Fibroblast of peridontal ligament (primary cell): ENCODE measurements around the gene PDE6C.
A peak's percentile ranks its signal among the peaks of the same experiment; 100 is the strongest.

Experiments used
- DNase-seq: peaks from one replicate; pipeline ENCODE4 v3.0.0-alpha.2; 2010; ENCODE audit errors: extremely low read depth

PDE6C gene

DNA sequence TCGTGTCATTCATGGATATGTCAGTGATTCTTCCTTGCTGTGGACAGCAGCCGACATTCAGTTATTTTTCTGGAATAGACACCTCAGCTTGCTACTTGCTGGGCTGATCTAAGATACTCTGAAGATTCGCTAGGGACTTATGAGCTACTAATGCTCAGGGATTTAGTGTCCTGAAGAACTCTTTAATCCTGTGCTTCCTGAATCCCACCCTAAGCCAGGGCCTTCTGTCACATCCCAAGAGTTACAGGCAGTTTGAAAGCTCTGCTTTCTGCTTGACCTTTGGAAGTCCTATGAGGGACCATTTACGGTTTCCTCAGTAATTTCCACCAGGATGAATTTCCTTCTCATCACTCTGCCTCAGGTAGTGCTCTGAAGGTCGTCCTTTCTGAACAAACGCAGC, at the start of gene PDE6C:
Gene PDE6C (plus strand): TSS at position 227 of the 400 bp plus-strand sequence. CDS start 189 bp downstream, outside the sequence.
- DNase-seq = no peak

DNA sequence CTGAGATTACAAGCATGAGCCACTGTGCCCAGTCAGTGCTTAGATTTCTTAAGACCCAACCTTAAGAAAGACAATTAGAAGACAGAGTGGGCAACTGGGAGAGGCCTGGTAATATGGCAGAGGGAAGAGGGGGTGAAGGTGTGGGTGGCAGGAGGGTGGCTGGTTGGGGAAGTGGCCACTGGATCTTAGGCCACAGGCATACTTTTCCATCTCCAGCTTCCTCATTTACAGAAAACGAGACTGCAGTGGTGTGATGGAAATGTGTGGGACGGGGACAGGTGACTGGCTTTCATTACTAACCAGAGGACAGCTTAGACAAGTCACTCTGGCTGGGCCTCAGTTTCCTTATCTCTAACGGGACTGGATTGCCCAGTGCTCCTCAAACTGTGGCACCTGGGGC, 46.9 kb upstream of the PDE6C start:
- DNase-seq = no peak

DNA sequence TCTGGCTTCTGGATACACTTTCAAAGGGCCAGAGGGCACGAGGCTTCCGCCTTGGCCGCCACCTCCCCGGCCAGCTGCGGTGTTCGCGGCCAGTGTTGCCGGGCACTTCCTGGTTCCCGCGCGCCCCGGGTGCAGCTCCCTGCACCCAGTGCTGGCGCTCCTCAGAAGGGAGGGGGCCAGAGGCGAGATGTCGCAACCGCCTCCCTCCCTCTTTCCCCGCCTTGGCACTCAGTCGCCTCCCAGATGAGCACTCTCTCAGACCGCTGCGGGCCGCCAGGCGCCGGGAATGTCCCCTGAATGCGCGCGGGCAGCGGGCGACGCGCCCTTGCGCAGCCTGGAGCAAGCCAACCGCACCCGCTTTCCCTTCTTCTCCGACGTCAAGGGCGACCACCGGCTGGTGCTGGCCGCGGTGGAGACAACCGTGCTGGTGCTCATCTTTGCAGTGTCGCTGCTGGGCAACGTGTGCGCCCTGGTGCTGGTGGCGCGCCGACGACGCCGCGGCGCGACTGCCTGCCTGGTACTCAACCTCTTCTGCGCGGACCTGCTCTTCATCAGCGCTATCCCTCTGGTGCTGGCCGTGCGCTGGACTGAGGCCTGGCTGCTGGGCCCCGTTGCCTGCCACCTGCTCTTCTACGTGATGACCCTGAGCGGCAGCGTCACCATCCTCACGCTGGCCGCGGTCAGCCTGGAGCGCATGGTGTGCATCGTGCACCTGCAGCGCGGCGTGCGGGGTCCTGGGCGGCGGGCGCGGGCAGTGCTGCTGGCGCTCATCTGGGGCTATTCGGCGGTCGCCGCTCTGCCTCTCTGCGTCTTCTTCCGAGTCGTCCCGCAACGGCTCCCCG, 45.7 kb upstream of the PDE6C start, which contains the start of gene FFAR4:
Gene FFAR4 (plus strand): TSS at position 231 of the 842 bp plus-strand sequence. CDS start 56 bp downstream, at position 287.
- no peak for DNase-seq

DNA sequence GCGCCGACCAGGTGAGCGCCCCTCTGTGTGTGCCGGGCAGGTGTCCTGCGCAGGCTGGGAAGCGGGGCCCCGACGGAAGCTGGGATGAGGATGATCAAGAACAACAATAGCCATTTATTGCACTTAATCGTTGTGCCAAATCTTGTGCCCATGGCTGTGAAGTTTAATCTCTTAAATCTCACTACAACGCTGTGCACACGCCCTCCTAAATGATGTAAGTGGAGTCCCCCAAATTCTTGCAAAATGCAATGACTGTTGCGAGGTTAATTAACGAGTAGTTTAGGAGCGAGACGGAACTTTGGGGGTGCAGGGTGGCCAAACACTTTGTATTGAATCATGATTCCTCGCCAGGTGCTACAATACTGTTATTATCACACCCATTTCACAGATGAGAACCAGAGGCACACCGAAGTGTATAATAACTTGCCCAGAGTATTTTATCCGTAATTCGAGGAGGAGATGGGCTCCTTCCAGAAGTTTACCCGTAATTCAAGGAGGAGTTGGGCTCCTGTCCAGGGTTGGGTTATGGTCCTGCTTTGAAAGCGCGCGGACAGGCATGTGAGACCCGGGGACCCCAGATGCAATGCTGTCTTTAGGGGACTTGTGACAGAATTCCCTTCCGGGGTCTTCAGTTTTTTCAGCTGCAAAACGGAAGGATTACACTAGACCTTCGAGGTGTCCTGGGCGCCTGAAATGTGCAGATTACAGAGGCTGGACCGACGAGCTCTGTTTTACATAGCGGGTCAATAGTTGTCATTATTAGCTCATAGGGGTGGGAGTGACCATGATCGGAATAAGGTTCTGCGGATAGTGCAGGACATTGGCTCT, 44.8 kb upstream of the PDE6C start:
- no peak for DNase-seq

DNA sequence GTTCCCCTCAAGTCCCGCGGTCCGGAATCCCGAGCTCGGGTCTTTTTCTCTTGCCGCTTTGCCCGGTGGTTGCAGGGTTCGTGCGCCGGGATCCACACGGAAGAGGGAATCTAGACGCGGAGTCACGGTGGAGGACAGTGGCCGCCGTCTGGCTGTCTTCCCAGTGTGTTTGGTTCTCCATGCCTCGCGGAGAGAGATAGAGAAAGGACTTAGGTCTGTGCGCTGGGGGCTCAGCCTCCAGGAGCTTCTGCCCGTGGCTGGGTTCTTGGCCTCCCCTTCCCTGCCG, 44.3 kb upstream of the PDE6C start:
- DNase-seq = no peak

DNA sequence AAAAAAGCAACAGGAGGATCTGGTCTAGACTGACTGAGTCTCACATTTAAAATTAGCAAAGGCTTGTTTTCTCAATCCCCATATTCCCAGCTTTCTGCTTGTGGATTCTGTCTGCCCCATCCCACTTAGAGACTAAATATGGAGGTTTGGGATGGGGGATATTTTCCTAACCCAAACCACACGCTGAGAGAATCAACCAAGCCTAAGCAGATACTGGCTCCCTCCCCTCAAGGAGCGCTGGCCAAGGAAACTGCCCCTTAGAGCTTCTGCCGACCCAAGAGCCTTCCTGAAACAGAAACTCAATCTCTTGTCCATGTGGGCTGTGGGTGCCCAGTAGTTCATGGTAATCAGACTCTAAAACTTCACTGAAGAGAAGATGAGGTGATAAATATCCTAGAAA, 42.0 kb upstream of the PDE6C start:
- no peak for DNase-seq

DNA sequence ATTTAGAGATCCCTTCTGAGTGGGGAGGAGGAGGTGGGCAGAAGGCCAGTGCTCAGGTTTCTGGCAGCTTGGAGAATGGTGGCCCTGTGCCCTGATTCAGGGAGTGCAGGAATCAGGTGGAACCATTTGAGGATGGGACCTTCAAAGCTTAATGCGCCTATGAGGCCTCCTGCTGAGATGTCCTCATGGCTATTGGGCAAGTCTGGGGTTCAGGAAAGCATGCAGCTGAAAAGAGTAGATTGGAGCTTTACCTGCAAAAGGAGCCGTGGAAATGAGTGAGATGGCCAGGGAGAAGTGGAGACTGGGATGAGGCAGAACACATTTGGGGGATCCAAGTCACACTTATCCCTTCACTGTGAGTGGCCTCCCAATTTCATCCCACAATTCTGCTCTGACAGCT, 39.7 kb upstream of the PDE6C start:
- no peak for DNase-seq

DNA sequence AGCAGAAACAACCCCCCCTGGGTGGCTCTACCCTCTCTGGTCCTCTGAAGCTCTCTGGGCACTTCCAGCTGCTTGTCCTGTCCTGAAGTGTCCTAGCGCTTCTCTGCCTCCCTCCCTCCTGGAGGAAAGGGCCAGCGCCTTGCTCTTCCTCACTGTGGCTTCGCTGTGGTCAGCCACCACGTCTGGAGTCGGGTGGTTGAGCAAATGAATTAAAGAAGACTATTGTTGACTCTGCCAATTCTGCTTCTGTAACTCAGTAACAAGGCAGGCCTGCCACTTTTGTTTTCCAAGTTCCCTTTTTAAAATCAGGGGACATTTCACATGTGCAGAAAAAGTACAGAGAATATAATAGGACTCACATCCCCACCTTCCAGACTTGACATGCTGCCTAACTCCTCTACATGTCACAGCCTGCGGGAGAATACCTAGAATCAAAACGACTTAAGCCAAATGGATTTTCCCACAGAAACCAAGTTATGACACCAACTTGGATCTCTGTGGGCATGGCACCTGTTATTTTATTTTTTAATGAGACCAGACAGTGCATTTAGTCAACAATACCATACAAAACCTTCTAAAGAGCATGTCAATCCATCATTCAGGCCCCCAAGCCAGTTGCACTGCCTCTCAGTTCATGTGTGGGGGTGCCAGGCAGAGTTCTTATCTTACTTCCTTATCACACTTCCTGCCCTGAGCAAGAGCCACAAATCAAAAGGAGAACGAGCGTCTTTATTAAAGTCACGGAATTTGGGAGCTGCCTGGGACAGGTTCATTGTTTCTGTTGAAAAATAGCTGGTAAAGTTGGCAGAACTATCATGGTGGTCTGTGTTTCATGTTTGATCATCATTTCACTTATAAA, 39.1 kb upstream of the PDE6C start:
- DNase-seq = no peak

DNA sequence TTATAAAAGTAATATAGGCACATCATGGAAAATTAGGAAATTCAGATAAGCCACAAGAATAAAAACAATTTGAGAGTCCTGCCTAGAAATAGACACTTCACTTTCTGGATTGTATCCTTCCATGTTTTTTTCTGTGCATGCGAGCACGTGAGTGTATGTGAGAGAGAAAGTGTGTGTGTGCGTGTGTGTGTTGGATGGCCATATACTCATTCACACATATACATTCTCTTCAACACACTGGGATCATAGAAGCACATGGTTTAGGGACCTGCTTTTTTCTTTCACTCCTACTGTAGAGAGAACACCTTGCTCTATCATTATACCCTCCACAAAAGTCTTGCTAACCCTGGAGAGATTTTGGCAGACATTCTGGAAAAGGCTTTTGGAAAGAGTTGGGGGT, 38.4 kb upstream of the PDE6C start:
- DNase-seq = no peak

DNA sequence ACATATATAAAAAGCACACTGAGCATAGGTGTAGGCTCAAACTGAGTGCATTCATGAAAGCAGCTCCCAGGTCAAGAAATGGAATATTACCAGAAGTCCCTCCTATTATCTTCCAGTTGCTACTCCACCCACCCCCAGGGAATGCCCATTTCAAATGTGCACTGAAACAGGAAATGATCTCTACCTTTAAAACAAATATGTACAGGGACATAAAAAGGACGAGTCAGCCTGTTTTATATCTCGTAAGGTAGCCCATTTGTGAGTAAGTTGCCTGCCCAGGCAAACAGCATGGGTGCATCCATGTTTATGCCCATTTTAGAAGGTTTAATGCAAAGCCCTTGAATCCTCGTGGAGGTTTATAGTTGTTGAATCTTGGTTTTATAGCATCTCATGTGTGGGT, 35.4 kb upstream of the PDE6C start:
- no peak for DNase-seq

DNA sequence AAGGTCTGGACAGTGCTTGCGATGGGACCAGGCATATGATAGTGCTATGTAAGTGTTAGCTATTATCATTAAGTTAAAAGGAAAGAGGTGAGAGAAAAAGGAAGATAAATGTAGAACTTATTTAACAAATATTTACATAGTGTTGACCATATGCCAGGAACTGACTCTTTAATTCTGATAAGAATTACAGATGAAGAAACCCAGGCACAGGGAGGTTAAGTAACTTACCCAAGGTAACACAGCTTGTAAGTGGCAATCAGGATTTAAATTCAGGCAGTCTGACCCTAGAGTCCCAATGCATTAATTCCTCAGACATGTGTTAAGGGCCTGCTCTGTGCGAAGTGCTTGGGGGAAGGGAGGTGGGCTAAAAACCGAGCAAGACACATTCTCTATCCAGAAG, 34.8 kb upstream of the PDE6C start:
- no peak for DNase-seq

DNA sequence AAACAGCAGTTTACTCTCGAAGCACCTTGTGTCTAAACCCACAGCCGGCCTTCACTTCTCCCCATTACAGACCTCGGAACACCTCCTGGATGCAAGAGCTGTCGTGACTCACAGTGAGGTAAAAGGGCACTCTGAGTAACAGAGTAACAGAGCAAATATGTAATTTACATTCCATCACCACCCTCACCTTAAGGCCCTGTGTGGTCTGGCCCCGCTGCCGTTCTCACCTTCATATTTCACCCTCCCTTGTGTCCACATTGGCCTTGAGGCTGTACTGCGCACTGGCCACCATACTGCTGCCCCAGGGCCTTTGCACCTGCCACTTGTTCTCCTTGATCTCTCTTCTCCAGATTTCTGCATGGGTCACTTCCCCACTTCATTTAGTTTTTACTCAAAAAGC, 33.2 kb upstream of the PDE6C start:
- no peak for DNase-seq

DNA sequence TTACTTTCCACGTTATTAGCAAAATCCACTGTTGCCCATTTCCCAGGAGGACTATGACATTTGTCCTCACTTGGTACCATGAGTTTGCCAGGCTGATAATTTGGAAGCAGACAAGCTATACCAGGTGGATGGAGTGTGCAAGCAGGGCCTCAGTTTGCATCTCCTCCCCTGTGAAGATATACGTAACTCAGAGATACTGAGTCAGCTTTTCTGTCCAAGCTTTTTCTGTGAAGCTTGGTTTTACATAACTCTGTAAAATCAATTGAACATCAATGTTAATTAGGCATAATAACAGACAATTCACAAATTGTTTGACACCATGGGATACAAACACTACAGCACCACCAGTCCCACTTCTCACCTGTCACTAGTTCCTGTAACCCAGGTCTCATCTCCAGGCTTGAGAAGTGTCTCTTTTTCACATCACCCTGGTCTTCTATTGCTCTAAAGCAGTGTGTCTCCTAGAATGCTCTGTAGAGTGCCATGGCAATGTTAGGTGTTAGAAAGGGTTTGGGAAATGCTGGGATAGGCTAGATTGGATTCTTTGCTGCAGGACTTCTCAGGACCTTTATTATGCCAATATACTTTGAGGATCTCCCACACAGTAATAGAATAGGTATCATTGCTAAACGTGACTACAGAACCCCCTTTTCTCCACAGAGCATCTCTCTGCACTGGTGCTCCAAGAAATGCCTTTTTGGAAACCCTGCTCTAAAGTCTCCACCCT, 32.2 kb upstream of the PDE6C start:
- no peak for DNase-seq

DNA sequence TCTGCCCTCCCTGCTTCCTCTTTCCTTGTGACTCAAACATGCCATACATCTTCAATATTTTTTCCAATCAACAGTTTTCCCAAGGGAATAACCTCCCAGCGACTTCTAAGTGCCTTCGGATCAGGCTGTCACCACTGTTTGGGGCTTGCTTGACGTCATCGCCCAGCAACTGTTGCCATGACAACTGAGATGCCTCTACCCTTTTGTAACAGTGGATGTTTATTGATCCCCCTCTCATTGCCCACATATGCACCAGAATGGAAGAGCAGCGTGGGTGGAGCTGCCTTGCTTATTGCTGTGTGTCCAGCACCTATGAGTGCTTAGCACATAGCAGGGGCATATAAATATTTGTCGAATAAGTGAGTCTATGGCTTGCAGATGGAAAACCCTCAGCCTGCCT, 31.5 kb upstream of the PDE6C start:
- DNase-seq = peak; percentile 9

DNA sequence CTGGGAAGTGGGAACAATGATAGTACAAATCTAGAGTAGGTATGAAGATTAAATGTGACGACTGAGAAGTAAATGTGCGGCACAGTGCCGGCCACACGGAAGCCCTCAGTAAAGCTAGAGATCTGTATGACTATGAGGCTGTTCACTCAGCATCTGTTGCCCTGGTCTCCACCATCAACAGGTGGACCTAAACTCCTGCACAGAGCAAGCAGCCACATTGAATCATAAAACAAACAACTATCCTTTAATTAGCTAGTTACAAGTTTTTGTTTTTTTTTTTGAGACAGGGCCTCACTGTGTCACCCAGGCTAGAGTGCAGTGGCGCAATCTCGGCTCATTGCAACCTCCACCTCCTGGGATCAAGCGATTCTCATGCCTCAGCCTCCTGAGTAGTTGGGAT, 27.9 kb upstream of the PDE6C start:
- no peak for DNase-seq

DNA sequence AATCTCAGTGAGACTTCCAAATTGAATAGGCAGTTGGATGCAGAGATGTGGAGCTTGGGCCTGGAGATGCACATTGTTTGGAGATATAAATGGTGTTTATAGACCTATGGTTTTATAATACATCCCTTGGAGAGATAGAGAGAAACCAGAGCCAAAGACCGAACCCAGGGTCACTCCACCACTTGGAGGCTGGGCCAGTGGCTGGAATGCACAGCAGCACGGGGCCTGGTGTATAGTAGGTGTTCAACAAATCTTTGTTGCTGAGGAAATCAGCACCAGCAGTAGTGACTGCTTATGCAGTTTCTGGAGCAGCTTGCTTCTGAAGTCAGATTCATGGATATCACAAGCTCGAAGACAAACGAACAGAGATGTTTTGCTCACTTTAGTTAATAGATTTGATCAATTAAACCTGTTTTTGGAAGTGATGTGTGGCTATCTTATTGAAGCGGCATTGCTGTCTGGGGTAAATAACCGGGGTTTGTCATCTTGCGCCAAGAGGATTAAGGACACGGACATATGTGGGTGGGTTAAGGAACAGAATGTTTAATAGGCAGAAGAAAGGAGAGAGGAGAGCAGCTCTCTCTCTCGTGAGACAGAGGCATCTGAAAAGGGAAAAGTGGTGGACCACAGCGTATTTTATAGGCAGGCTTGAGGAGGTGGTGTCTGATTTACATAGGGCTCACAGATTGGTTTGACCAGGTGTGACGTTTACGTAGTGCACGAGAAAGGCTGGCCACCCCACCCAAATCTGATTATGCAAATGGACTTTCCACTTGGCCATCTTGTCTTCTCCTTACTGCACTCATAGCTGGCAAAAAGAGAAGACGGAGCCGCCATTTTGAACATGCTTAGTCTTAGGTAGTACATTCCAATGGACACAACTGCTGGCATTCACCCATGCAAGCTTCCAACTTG, 22.4 kb upstream of the PDE6C start:
- DNase-seq = no peak

DNA sequence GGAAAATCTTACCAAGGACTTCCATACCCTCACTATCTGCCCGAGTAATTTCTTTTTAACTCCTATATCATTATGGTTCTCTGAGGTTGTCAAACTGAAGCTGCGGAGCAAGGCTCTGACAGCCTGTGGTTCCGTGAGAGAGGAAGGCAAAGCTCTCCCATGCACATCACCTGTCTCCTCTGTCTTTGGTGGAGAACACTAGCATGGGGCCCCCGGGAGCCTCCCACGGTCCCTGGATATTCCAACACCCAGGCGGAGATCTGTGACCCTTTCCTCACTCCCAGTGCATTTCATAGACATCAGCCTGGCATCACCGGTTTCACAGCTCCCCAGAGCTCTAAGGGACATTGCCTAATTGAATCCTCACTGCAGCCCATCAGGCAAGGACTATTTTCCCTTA, 21.7 kb upstream of the PDE6C start:
- no peak for DNase-seq

DNA sequence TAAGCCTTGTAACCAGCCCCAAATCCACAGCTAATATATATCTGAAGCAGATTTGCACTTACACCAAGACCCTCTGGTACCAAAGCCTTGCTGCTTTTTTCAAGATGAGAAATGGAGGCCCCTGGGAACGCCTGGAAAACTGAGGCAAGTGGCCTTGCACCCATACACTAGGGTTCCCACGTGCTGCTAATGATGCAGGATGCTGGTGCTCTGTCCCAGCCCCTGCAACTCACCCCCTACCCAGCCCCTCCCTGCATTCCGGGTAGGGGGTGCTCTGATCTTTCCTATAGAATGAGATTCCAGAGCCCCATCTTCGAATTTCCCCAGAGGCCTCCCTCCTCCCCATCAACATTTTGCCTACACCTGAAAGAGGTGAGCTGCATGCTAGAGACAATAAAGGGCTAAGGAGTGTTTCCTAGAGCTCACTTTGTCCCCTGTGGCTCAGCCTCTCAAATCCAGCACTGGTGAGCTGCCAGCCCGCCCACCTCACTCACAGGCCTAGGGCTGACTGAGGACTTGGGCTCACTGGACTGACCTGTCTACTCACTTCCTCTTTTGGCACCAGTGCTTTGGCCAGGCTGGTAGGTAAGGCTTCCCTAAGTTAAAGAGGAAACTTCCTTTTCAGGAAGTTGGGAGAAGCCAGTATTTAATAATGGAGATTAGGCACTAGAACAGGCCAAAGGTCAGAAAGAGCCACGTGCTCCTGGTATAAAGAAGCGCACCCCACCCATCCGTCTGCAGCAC, 21.1 kb upstream of the PDE6C start:
- DNase-seq = no peak

DNA sequence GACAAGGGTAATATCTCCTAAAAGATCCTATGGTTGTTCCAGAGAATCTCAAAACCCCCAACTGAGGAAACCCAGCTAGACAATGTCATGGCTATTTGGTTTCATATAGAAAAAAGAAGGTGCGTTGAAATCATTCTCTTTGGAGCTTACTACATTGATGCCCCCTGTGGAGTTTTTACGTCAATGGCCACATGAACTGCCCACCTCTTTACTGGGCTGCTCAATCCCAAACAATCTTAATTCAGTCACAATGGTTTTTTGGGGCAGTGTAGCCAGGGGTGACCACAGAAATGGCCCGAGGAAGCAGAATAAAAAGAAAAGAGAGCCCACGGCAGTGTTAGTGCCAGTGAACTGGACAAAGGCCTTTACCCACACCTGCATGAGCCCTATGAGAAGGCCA, 19.1 kb upstream of the PDE6C start:
- DNase-seq = no peak

DNA sequence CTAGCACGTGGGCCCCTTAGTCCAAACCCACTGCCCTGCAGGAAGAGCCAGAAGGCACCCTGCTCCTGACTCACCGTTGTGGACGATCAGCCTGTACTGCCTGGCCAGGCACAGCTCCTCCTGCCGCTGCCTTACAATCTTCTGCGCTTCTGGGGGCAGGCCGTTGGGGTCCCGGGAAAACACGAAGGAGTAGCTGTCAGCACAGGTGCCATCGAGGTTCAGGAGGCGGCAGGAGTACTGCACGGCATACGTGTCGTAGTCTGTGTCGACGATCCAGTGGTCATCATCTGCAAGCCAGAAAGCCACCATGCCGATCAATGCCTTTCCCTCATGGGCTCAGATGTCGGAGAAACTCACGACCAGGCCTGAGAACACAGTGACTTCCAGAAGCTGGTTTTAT, 18.6 kb upstream of the PDE6C start:
- no peak for DNase-seq
